Activated CD4-positive, alpha-beta memory T cell treated with anti-CD3 and anti-CD28 coated beads, Interleukin-2, amount 10 ng/mL, durations not matched to agents 7 days and 5 days (primary cell): ENCODE results near the gene LPP. TPM values are rescaled to one million over a fixed set of nuclear protein-coding genes. Genes with fewer than 3 reads are reported as not detected.

Experiments
- CTCF ChIA-PET: fragments of 350-600 bp; sonication (Branson Sonifier 250); formaldehyde crosslinking; loops from one replicate; lab custom pipeline; 2021; ENCODE audit warnings: antibody characterized with exemption, inconsistent platforms; lab: Charles Lee
- POLR2A ChIA-PET: fragments of 350-600 bp; sonication (Branson Sonifier 250); formaldehyde crosslinking; loops from one replicate; lab custom pipeline; 2021; ENCODE audit warnings: antibody characterized with exemption; lab: Charles Lee
- DNase-seq: peaks from one replicate; pipeline ENCODE4 v3.0.0-alpha.2; 2020
- H3K27ac Mint-ChIP-seq: one replicate; pipeline ENCODE4 v1.8.0; 2021; ENCODE audit warnings: mild to moderate bottlenecking, mixed read lengths
- H3K27me3 Mint-ChIP-seq: one replicate; pipeline ENCODE4 v1.8.0; 2021; ENCODE audit warnings: mixed read lengths
- H3K36me3 Mint-ChIP-seq: one replicate; pipeline ENCODE4 v1.8.0; 2021; ENCODE audit warnings: low read depth, mixed read lengths
- H3K4me1 Mint-ChIP-seq: one replicate; pipeline ENCODE4 v1.8.0; 2021; ENCODE audit warnings: mixed read lengths
- H3K4me3 Mint-ChIP-seq: one replicate; pipeline ENCODE4 v1.8.0; 2021; ENCODE audit warnings: mild to moderate bottlenecking, mixed read lengths
- H3K9me3 Mint-ChIP-seq: one replicate; pipeline ENCODE4 v1.8.0; 2021; ENCODE audit warnings: mixed read lengths
- total RNA-seq, 2 experiments: library from RNA; stranded (reverse); gene quantifications; one replicate each; pipeline ENCODE4 v1.2.3, GENCODE V29; 2021

Gene LPP
- total RNA-seq, 2 experiments from 2014 or later = 51.4 to 52.4 TPM

- Mint-ChIP-seq H3K27me3 (no peaks in the 10 kb centered on the region), H3K4me1 (peaks cover 8% of the 10 kb centered on the region), H3K4me3 (no peak overlapping the region), H3K27ac (no peak overlapping the region), H3K36me3 (no peaks in the 10 kb centered on the region), H3K9me3 (no peaks in the 10 kb centered on the region)
- DNase-seq = no peak
- CTCF ChIA-PET = interaction anchor here (2.0 kb wide), 1 partner anchor 34 kb away, joined by 5 read pairs; no protein-coding TSS in a partner anchor
- POLR2A ChIA-PET = interaction anchor here (1.4 kb wide), 1 partner anchor 14 kb away, joined by 3 read pairs; no protein-coding TSS in a partner anchor
Measured at GRCh38 chr3:188782613-188783124, 628.7 kb downstream of the LPP start.

- H3K4me1 Mint-ChIP-seq = peaks cover 8% of the 10 kb centered on the region
- no peak overlapping the region for H3K27ac Mint-ChIP-seq
- POLR2A ChIA-PET = no interaction called here
- no peaks in the 10 kb centered on the region for H3K9me3 Mint-ChIP-seq
- no peaks in the 10 kb centered on the region for H3K27me3 Mint-ChIP-seq
- no peak overlapping the region for H3K4me3 Mint-ChIP-seq
- CTCF ChIA-PET = no interaction called here
- no peak for DNase-seq
- H3K36me3 Mint-ChIP-seq = no peaks in the 10 kb centered on the region
Measured at GRCh38 chr3:188786424-188786823, 632.5 kb downstream of the LPP start.

GRCh38 chr3:188788621-188789081 is 634.7 kb downstream of the LPP start:
- H3K27me3 Mint-ChIP-seq = no peaks in the 10 kb centered on the region
- CTCF ChIA-PET = interaction anchor here (1.0 to 1.6 kb wide), 2 partner anchors 39 to 1049 kb away, joined by 3 to 9 read pairs; no protein-coding TSS in a partner anchor
- H3K36me3 Mint-ChIP-seq = peaks cover 4% of the 10 kb centered on the region
- POLR2A ChIA-PET = no interaction called here
- H3K4me1 Mint-ChIP-seq = no peaks in the 10 kb centered on the region
- H3K4me3 Mint-ChIP-seq = no peak overlapping the region
- DNase-seq = peak; percentile 57
- no peak overlapping the region for H3K27ac Mint-ChIP-seq
- H3K9me3 Mint-ChIP-seq = no peaks in the 10 kb centered on the region

DNA sequence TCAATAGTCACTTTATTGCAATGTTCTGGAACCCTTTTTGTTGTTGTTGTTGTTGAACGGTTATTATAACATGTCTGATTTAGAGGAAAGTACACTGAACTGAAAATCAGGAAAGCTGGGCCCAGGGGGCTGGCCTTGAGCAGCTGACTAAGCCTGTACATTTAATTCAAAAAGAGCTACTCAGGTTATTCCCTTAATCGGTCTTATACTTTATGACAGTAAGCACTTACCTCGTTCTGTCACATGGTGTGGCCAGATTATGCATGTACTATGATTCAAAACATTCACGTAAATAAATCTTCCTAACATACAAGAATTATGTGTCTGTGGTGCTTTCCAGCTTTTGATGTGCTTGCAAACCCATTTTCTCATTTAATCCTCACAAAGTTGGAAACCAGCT is 635.3 kb downstream of the LPP start:
- Mint-ChIP-seq H3K36me3 (peaks cover 4% of the 10 kb centered on the region), H3K4me1 (no peaks in the 10 kb centered on the region), H3K27ac (no peak overlapping the region), H3K4me3 (no peak overlapping the region), H3K27me3 (no peaks in the 10 kb centered on the region), H3K9me3 (no peaks in the 10 kb centered on the region)
- ChIA-PET CTCF (no interaction called here), POLR2A (no interaction called here)
- DNase-seq = no peak

DNA sequence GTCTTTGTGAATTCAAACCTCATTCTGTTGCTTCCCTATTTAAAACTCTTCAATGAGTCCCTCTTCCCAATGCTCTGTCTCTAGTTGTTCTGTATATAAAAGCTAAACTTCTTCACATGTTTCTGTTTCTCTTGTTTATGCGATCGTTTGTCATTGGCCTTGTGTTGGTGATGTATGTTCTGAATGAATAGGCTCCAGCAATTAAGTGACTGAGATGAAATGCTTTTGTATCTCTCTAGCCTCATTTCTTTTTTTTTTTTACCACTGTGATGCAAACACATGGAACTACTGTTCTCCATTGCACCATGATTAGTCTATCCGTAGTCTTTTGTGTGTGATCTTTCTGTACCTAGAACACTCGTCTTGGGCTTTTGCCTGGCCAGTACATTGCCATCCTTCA is 637.4 kb downstream of the LPP start:
- CTCF ChIA-PET = no interaction called here
- Mint-ChIP-seq H3K36me3 (peaks cover 4% of the 10 kb centered on the region), H3K4me3 (no peak overlapping the region), H3K4me1 (no peaks in the 10 kb centered on the region), H3K27me3 (no peaks in the 10 kb centered on the region), H3K9me3 (no peaks in the 10 kb centered on the region), H3K27ac (no peak overlapping the region)
- no peak for DNase-seq
- POLR2A ChIA-PET = no interaction called here

DNA sequence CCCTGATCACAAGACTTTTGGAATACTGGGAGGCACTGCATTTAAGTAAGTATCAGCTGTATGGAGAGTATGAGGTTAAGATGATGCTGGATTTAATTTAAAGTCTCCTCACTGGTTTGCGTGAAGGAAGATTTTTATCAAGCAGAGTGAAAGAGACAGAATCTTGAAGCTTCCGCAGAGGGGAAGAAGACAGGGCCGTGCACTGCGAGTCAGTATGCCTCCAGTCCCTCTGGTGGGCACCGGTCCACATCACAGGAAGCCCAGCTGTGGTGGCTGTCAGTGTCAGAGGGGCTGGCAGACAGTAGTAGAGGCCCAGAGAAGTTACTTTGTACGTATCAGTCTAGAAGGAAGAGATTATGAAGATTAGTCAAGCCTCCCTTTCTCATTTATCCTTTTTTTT is 638.8 kb downstream of the LPP start:
- DNase-seq = no peak
- Mint-ChIP-seq H3K9me3 (no peaks in the 10 kb centered on the region), H3K4me3 (no peak overlapping the region)

GRCh38 chr3:188796122-188796631 is 642.2 kb downstream of the LPP start:
- no peak for DNase-seq
- Mint-ChIP-seq H3K36me3 (peaks cover 7% of the 10 kb centered on the region), H3K27me3 (no peaks in the 10 kb centered on the region), H3K27ac (no peak overlapping the region), H3K9me3 (no peaks in the 10 kb centered on the region), H3K4me1 (no peaks in the 10 kb centered on the region), H3K4me3 (no peak overlapping the region)
- POLR2A ChIA-PET = interaction anchor here (1.3 kb wide), 1 partner anchor 13 kb away, joined by 3 read pairs; no protein-coding TSS in a partner anchor
- CTCF ChIA-PET = no interaction called here

More for the DNA sequence above, 638.8 kb downstream of the LPP start:
- Mint-ChIP-seq H3K36me3 (peaks cover 4% of the 10 kb centered on the region), H3K4me1 (no peaks in the 10 kb centered on the region), H3K27ac (no peak overlapping the region), H3K27me3 (no peaks in the 10 kb centered on the region)
- ChIA-PET CTCF (no interaction called here), POLR2A (no interaction called here)

DNA sequence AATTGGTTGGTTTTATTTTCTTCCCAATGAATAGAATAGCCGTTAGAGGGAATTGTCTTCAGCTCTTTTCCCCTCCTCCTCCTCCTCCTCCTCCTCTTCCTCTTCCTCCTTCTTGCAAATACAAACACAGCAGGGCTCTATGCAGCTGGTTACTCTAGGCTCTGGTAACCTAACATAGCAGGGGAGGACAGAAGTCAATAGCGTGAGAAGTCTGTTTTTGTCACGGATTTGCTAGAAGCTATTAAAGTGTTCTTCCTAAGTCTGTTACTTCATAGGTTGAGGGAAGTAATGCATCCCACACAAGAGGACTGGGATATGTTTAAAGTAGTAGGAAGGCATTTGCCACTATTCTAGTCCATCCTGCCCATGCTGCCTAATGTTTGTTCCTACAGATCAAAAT is 643.1 kb downstream of the LPP start:
- Mint-ChIP-seq H3K4me3 (no peak overlapping the region), H3K36me3 (peaks cover 7% of the 10 kb centered on the region), H3K4me1 (no peaks in the 10 kb centered on the region), H3K9me3 (no peaks in the 10 kb centered on the region), H3K27ac (no peak overlapping the region), H3K27me3 (no peaks in the 10 kb centered on the region)
- no peak for DNase-seq
- CTCF ChIA-PET = no interaction called here
- POLR2A ChIA-PET = interaction anchor here (1.3 kb wide), 1 partner anchor 14 kb away, joined by 3 read pairs; no protein-coding TSS in a partner anchor

GRCh38 chr3:188798556-188799145 is 644.7 kb downstream of the LPP start:
- Mint-ChIP-seq H3K4me1 (no peaks in the 10 kb centered on the region), H3K4me3 (no peak overlapping the region), H3K27ac (no peak overlapping the region), H3K27me3 (no peaks in the 10 kb centered on the region), H3K36me3 (peaks cover 3% of the 10 kb centered on the region), H3K9me3 (no peaks in the 10 kb centered on the region)
- ChIA-PET CTCF (no interaction called here), POLR2A (no interaction called here)
- DNase-seq = no peak

DNA sequence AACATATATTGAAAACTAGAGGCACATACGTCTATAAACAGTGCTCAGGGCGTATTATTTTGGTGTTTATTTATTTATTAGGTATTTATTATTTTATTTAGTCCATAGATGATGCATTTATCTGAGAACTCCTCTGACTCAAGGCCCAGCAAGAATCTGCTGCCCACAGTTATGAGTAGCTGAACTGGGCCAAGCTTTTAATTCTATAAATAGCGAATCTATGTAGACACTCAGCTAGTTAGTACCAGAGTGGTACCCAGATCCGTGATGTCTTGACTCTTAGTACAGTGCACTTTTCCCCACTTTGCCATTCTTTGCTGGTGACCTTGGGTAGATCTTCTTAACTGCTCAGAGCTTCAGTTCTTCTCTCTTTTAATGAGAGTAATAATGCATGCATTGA is 647.4 kb downstream of the LPP start:
- peaks cover 3% of the 10 kb centered on the region for H3K36me3 Mint-ChIP-seq
- POLR2A ChIA-PET = no interaction called here
- no peak for DNase-seq
- H3K9me3 Mint-ChIP-seq = peaks cover 3% of the 10 kb centered on the region
- H3K4me3 Mint-ChIP-seq = no peak overlapping the region
- H3K27ac Mint-ChIP-seq = no peak overlapping the region
- CTCF ChIA-PET = no interaction called here
- no peaks in the 10 kb centered on the region for H3K4me1 Mint-ChIP-seq
- no peaks in the 10 kb centered on the region for H3K27me3 Mint-ChIP-seq

DNA sequence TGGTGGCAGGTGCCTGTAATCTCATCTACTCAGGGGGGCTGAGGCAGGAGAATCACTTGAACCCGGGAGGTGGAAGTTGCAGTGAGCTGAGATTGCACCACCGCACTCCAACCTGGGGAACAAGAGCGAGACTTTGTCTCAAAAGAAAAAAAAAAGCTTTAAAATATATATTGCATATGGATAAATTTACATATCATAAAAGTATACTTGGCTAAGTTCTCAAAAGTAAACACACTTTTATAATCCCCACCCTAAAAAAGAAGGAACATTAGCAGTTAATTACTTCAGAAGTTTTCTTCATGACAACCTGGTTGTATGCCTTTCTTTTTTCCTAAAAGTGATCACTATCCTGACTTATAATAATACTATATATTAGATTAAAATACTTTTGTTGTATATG is 648.7 kb downstream of the LPP start:
- Mint-ChIP-seq H3K4me3 (no peak overlapping the region), H3K9me3 (peaks cover 11% of the 10 kb centered on the region), H3K36me3 (peaks cover 11% of the 10 kb centered on the region), H3K27me3 (no peaks in the 10 kb centered on the region), H3K27ac (no peak overlapping the region), H3K4me1 (no peaks in the 10 kb centered on the region)
- DNase-seq = no peak
- POLR2A ChIA-PET = no interaction called here
- CTCF ChIA-PET = interaction anchor here (0.6 kb wide), 1 partner anchor 159 kb away, joined by 5 read pairs; no protein-coding TSS in a partner anchor

GRCh38 chr3:188807006-188807405 is 653.0 kb downstream of the LPP start:
- H3K27ac Mint-ChIP-seq = no peak overlapping the region
- CTCF ChIA-PET = no interaction called here
- no peak overlapping the region for H3K4me3 Mint-ChIP-seq
- H3K4me1 Mint-ChIP-seq = no peaks in the 10 kb centered on the region
- H3K9me3 Mint-ChIP-seq = peaks cover 25% of the 10 kb centered on the region
- no peak for DNase-seq
- H3K36me3 Mint-ChIP-seq = peaks cover 22% of the 10 kb centered on the region
- H3K27me3 Mint-ChIP-seq = no peaks in the 10 kb centered on the region
- POLR2A ChIA-PET = no interaction called here

DNA sequence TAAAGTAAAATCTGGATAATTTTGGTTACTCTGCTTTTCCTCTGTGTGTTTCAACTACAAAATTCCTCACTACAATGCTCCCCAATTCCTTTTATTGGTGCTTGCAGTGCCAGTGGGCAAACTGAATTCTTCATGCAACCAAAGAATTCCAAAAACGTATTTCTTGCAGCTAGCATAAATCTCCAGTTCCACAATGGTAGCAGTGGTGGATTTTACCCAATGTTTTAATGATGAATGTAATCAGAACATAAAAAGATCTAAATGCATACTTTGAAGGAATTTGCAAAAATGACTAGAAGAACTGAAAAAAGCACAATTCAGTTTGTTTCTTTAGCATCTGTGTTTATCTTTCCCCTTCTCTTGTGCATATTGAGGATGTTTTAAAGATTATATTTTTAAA is 658.2 kb downstream of the LPP start:
- Mint-ChIP-seq H3K4me1 (no peaks in the 10 kb centered on the region), H3K9me3 (peaks cover 18% of the 10 kb centered on the region), H3K36me3 (peaks cover 19% of the 10 kb centered on the region), H3K27me3 (no peaks in the 10 kb centered on the region), H3K4me3 (no peak overlapping the region), H3K27ac (no peak overlapping the region)
- POLR2A ChIA-PET = no interaction called here
- CTCF ChIA-PET = no interaction called here
- DNase-seq = no peak
